ENCODE measurements around the gene AKT3.
"Not testable (repeated sequence)": the region's sequence is repeated elsewhere in the genome, so short reads cannot be mapped to it uniquely, and the experiment has no call there.

GRCh38 chr1:243877058-243877457, 27.0 kb upstream of the AKT3 start:
- TF ChIP-seq POLR2AphosphoS5, CTCF, POLR2A (IDR thresholded peaks at IDR 0.05): not testable (repeated sequence)
